Retinal pigment epithelial cell (primary cell): Measurements from ENCODE around the gene DDX1.
"Not testable (repeated sequence)": the region's sequence is repeated elsewhere in the genome, so short reads cannot be mapped to it uniquely, and the experiment has no call there.

Source experiments
- DNase-seq: peaks from one replicate; pipeline ENCODE4 v3.0.0-alpha.2; 2010; ENCODE audit warnings: low read depth
- H3K4me3 ChIP-seq: 2 replicates; pipeline ENCODE4 v1.5.1; 2011; ENCODE audit warnings: mild to moderate bottlenecking, low read length, control low read depth, moderate library complexity
- TF ChIP-seq, protein P1 (sequence below): conservative IDR thresholded peaks from 2 replicates; pipeline ENCODE4 v1.5.1; 2011; ENCODE audit warnings: low read depth, low read length, control low read depth, inconsistent platforms

DDX1 gene

DNA sequence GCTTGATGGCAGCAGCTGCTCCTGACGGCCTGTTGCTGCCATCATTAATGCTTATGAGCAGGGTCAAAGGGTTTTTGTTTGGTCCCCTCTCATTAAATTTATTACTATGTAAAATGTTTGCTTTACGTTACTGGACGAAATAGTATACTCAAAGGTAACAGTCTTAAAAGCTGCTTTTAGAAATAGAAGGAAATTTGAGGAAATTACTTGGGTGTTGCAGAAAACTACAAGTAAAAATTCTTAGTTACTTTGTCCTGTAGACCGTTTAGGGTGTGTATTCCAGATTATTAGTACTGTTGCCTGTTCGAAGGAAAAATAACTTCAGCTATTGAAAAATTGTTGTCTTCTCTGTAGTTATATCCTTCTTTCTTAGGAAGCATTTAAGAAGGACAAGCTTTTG, 27.8 kb downstream of the DDX1 start:
- no peak overlapping the region for H3K4me3 ChIP-seq
- DNase-seq: no peak
- TF ChIP-seq, protein P1, sequence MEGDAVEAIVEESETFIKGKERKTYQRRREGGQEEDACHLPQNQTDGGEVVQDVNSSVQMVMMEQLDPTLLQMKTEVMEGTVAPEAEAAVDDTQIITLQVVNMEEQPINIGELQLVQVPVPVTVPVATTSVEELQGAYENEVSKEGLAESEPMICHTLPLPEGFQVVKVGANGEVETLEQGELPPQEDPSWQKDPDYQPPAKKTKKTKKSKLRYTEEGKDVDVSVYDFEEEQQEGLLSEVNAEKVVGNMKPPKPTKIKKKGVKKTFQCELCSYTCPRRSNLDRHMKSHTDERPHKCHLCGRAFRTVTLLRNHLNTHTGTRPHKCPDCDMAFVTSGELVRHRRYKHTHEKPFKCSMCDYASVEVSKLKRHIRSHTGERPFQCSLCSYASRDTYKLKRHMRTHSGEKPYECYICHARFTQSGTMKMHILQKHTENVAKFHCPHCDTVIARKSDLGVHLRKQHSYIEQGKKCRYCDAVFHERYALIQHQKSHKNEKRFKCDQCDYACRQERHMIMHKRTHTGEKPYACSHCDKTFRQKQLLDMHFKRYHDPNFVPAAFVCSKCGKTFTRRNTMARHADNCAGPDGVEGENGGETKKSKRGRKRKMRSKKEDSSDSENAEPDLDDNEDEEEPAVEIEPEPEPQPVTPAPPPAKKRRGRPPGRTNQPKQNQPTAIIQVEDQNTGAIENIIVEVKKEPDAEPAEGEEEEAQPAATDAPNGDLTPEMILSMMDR: no peak

DNA sequence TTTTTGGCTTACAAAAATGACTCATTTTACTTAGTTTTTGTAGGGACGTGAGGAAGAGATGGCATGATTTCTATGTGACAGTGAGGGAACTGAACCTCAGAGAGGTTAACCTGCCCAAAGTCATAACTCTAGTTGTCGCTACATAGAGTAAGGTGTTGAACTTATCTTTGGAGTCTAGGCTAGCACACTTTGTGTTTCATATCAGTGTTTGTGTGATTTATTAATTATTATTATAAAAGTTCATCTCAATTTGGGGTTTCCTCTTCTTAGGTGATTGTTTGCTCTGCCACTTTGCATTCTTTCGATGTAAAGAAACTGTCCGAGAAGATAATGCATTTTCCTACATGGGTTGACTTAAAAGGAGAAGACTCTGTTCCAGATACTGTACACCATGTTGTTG, 28.3 kb downstream of the DDX1 start:
- TF ChIP-seq, protein P1: no peak
- no peak overlapping the region for H3K4me3 ChIP-seq
- DNase-seq: no peak

DNA sequence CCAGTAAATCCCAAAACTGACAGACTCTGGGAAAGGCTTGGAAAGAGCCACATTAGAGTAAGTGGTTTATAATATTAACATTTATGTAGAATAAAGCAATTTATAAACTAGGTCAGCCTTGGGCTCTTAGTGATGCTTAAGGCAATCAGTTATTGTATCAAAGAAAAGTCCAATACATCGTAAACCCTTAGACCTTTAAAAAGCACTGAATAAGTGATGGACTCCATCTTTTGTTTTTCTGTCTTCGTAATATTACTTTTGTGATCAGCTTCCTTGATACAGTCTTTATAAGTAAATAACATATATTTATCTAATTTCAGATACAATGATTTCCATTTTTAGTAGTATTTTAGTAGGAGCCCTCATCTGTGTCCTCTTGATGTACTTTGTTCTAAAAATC, 28.7 kb downstream of the DDX1 start:
- no peak for DNase-seq
- TF ChIP-seq, protein P1: no peak
- H3K4me3 ChIP-seq: no peak overlapping the region

GRCh38 chr2:15620857-15621471, 29.3 kb downstream of the DDX1 start:
- no peak for DNase-seq
- TF ChIP-seq, protein P1: no peak
- no peak overlapping the region for H3K4me3 ChIP-seq

DNA sequence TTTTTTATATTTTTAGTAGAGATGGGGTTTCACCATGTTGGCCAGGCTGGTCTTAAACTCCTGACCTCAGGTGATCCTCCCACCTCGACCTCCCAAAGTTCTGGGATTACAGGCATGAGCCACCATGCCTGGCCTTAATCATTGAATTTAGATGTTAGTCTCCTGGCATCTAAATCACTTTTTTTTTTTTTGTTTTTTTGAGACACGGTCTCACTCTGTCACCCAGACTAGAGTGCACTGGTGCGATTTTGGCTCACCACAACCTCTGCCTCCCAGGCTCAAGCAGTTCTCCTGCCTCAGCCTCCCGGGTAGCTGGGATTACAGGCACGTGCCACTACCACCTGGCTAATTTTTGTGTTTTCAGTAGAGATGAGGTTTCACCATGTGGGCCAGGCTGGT, 29.8 kb downstream of the DDX1 start:
- not testable (repeated sequence) for DNase-seq, H3K4me3 ChIP-seq

DNA sequence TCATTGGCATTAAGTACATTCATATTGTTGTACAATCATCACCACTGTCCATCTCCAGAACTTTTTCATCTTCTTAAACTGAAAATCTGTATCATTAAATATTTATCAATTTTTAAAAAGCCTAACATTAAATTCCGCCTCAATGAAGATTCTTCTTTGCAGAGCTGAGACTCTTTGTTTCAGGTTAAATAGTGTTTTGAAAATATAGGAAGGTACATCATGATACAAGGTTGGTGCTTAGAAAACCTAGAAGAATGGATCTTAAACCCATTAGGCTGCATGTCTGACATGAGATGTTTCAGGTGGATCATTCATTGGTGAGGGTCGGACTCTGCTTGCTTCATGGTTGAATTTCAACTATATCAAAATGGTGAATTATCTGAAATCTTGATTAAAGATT, 30.5 kb downstream of the DDX1 start:
- TF ChIP-seq, protein P1: no peak
- H3K4me3 ChIP-seq: no peak overlapping the region
- DNase-seq: no peak

- no peak for DNase-seq
- no peak overlapping the region for H3K4me3 ChIP-seq
- TF ChIP-seq, protein P1: no peak
Measured at GRCh38 chr2:15622614-15623480, 31.2 kb downstream of the DDX1 start.
